Raji (cell line): ENCODE data around the gene NANOGP8.

Experiments used
- POLR2A ChIP-seq: IDR thresholded peaks from 2 replicates; pipeline ENCODE4 v1.6.1; 2011; ENCODE audit warnings: low read depth, low read length, control low read depth; ENCODE audit not compliant: insufficient read depth

The NANOGP8 gene

GRCh38 chr15:35068846-35069475 lies 16.1 kb downstream of the NANOGP8 start:
- no peak for TF ChIP-seq POLR2A

GRCh38 chr15:35067496-35068347 lies 17.4 kb downstream of the NANOGP8 start:
- no peak for TF ChIP-seq POLR2A

- TF ChIP-seq POLR2A: no peak
These were observed 19.0 kb downstream of the NANOGP8 start for GRCh38 chr15:35066094-35066493.

- no peak for TF ChIP-seq POLR2A
These were observed 20.4 kb downstream of the NANOGP8 start for GRCh38 chr15:35064576-35065190.

GRCh38 chr15:35062738-35063099 lies 22.4 kb downstream of the NANOGP8 start:
- no peak for TF ChIP-seq POLR2A

GRCh38 chr15:35061825-35062737 lies 23.0 kb downstream of the NANOGP8 start:
- TF ChIP-seq POLR2A: no peak

- TF ChIP-seq POLR2A: no peak
These were observed 23.8 kb downstream of the NANOGP8 start for GRCh38 chr15:35061161-35061824.

GRCh38 chr15:35060591-35060990 lies 24.5 kb downstream of the NANOGP8 start:
- TF ChIP-seq POLR2A: no peak

GRCh38 chr15:35058534-35059054 lies 26.5 kb downstream of the NANOGP8 start:
- no peak for TF ChIP-seq POLR2A

- no peak for TF ChIP-seq POLR2A
These were observed 29.5 kb downstream of the NANOGP8 start for GRCh38 chr15:35055416-35056105.

- TF ChIP-seq POLR2A: no peak
These were observed 30.7 kb downstream of the NANOGP8 start for GRCh38 chr15:35054380-35054779.

- TF ChIP-seq POLR2A: no peak
These were observed 37.1 kb downstream of the NANOGP8 start for GRCh38 chr15:35047996-35048395.

- TF ChIP-seq POLR2A: no peak
These were observed 37.6 kb downstream of the NANOGP8 start for GRCh38 chr15:35047528-35047927.
